ENCODE results near the gene FBXW5.

- TF ChIP-seq CTCF (conservative IDR thresholded peaks at IDR 0.05), result no peak
- TF ChIP-seq EZH2 (IDR thresholded peaks at IDR 0.05; ENCODE audit: low read depth), result no peak
Observed at GRCh38 chr9:136920069-136920468, 24.5 kb downstream of the FBXW5 start.

Data from PC-9 (cell line).